ENCODE results near the gene TWF2. TPM values are rescaled to one million over a fixed set of nuclear protein-coding genes. Genes with fewer than 3 reads are reported as not detected.

Gene TWF2
- polyA plus RNA-seq, 1 donor from 2014 or later: 61.7 TPM

DNA sequence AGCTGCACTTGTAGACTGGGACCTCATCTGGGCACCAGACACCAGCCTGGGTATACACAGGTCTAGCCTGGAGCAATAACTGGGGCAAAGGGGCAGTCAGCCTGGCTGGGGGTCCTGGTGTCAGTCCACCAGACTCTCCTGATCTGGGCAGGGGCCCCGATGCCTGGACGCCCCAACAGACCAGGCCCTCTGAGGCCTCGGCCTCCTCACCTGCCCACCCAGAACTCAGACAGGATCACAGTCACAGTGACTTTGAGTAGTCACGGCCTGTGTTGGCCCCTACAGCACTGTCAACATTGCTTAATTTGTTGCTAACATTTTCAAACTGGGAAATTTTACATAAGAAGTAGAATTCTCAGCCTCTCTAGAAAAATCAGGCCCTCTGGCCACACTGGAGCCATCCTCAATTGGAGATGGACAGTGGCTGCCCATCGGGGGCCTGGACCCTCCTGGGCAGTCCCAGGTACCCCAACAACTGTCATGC is 5.8 kb downstream of the TWF2 start:
- no peak for TF ChIP-seq RAD21 (conservative IDR thresholded peaks at IDR 0.05)
- no peak for TF ChIP-seq SMC3 (conservative IDR thresholded peaks at IDR 0.05; ENCODE audit: poor library complexity)
- TF ChIP-seq, protein P1, sequence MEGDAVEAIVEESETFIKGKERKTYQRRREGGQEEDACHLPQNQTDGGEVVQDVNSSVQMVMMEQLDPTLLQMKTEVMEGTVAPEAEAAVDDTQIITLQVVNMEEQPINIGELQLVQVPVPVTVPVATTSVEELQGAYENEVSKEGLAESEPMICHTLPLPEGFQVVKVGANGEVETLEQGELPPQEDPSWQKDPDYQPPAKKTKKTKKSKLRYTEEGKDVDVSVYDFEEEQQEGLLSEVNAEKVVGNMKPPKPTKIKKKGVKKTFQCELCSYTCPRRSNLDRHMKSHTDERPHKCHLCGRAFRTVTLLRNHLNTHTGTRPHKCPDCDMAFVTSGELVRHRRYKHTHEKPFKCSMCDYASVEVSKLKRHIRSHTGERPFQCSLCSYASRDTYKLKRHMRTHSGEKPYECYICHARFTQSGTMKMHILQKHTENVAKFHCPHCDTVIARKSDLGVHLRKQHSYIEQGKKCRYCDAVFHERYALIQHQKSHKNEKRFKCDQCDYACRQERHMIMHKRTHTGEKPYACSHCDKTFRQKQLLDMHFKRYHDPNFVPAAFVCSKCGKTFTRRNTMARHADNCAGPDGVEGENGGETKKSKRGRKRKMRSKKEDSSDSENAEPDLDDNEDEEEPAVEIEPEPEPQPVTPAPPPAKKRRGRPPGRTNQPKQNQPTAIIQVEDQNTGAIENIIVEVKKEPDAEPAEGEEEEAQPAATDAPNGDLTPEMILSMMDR (IDR thresholded peaks at IDR 0.05; ENCODE audit: poor library complexity, severe bottlenecking): no peak
- TF ChIP-seq EP300 (conservative IDR thresholded peaks at IDR 0.05; ENCODE audit: poor library complexity, severe bottlenecking): no peak
- no peak for TF ChIP-seq POLR2AphosphoS5 (IDR thresholded peaks at IDR 0.05)
- TF ChIP-seq, protein P2, sequence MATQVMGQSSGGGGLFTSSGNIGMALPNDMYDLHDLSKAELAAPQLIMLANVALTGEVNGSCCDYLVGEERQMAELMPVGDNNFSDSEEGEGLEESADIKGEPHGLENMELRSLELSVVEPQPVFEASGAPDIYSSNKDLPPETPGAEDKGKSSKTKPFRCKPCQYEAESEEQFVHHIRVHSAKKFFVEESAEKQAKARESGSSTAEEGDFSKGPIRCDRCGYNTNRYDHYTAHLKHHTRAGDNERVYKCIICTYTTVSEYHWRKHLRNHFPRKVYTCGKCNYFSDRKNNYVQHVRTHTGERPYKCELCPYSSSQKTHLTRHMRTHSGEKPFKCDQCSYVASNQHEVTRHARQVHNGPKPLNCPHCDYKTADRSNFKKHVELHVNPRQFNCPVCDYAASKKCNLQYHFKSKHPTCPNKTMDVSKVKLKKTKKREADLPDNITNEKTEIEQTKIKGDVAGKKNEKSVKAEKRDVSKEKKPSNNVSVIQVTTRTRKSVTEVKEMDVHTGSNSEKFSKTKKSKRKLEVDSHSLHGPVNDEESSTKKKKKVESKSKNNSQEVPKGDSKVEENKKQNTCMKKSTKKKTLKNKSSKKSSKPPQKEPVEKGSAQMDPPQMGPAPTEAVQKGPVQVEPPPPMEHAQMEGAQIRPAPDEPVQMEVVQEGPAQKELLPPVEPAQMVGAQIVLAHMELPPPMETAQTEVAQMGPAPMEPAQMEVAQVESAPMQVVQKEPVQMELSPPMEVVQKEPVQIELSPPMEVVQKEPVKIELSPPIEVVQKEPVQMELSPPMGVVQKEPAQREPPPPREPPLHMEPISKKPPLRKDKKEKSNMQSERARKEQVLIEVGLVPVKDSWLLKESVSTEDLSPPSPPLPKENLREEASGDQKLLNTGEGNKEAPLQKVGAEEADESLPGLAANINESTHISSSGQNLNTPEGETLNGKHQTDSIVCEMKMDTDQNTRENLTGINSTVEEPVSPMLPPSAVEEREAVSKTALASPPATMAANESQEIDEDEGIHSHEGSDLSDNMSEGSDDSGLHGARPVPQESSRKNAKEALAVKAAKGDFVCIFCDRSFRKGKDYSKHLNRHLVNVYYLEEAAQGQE (IDR thresholded peaks at IDR 0.05; ENCODE audit: borderline replicate concordance): no peak
- no peak for TF ChIP-seq EZH2 (IDR thresholded peaks at IDR 0.05; ENCODE audit: borderline replicate concordance, insufficient read depth, low read length, poor library complexity, severe bottlenecking)
- no peak for TF ChIP-seq MXI1 (conservative IDR thresholded peaks at IDR 0.05; ENCODE audit: poor library complexity, severe bottlenecking)
- TF ChIP-seq TAF1 (IDR thresholded peaks at IDR 0.05; ENCODE audit: low read depth): no peak
- no peaks in the 10 kb centered on the region for H4K20me1 ChIP-seq (ENCODE audit: insufficient read depth)
- no peak overlapping the region for H3K9ac ChIP-seq (ENCODE audit: low read length)

DNA sequence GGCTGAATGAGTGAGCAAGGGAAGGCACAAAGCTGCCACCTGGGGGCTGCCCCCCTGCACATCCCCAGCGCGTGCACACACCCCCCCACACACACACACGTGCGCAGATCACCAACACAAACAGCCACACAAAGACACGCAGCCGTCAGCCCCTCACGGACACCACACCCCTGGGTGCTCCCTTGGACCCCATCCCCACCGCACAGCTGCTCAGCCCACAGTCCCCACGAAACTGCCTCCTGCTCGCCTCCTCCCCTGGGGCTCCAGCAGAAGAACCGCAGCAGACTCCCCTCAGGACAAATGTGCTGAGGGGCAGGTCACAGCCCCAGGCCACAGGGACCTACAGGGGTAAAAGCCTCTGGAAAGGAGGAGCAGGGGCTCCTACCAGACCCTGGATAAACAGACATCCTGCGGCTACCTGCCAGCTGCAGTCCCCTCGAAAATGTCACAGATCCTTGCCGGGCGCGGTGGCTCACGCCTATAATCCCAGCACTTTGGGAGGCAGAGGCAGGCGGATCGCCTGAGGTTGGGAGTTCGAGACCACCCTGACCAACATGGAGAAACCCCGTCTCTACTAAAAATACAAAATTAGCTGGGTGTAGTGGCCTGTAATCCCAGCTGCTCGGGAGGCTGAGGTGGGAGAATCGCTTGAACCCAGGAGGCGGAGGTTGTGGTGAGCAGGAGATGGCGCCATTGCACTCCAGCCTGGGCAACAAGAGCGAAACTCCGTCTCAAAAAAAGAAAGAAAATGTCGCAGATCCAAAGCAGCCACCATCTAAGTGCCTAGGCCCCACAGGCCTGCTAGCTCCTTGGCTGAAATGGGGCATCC is 6.5 kb downstream of the TWF2 start:
- Histone ChIP-seq H3K36me3 (ENCODE audit: insufficient read depth, low read length) (peaks cover 8% of the 10 kb centered on the region), H3K9me2 (ENCODE audit: insufficient read depth, low read length) (no peaks in the 10 kb centered on the region), H3K9me3 (ENCODE audit: low read length) (no peaks in the 10 kb centered on the region), H3K4me3 (ENCODE audit: low read length) (no peak overlapping the region), H3K27me3 (ENCODE audit: insufficient read depth, low read depth, low read length) (no peaks in the 10 kb centered on the region), H3K9ac (ENCODE audit: low read length) (no peak overlapping the region), H3K4me2 (ENCODE audit: low read length) (no peak overlapping the region), H3K79me2 (replicated peaks; ENCODE audit: insufficient read depth, low read length) (peaks cover 6% of the 10 kb centered on the region), H3K27ac (ENCODE audit: low read length) (no peak overlapping the region), H4K20me1 (ENCODE audit: insufficient read depth) (no peaks in the 10 kb centered on the region), H2AFZ (ENCODE audit: low read depth, low read length) (no peak overlapping the region), H3F3A (ENCODE audit: insufficient read depth, low read length, poor library complexity, severe bottlenecking) (no peaks in the 10 kb centered on the region)
- TF ChIP-seq EZH2 (IDR thresholded peaks at IDR 0.05; ENCODE audit: borderline replicate concordance, insufficient read depth, low read length, poor library complexity, severe bottlenecking) (no peak), SMC3 (conservative IDR thresholded peaks at IDR 0.05; ENCODE audit: poor library complexity) (peak; percentile 23), RAD21 (conservative IDR thresholded peaks at IDR 0.05) (peak; percentile 22)
- TF ChIP-seq, protein P2 (IDR thresholded peaks at IDR 0.05; ENCODE audit: borderline replicate concordance): no peak
- TF ChIP-seq, protein P1 (IDR thresholded peaks at IDR 0.05; ENCODE audit: poor library complexity, severe bottlenecking): peak; percentile 39

More for the DNA sequence above, 5.8 kb downstream of the TWF2 start:
- Histone ChIP-seq H3K27ac (ENCODE audit: low read length) (no peak overlapping the region), H3K9me3 (ENCODE audit: low read length) (no peaks in the 10 kb centered on the region), H3K4me2 (ENCODE audit: low read length) (no peak overlapping the region), H3K4me3 (ENCODE audit: low read length) (no peak overlapping the region), H2AFZ (ENCODE audit: low read depth, low read length) (no peak overlapping the region), H3K79me2 (replicated peaks; ENCODE audit: insufficient read depth, low read length) (peaks cover 9% of the 10 kb centered on the region), H3F3A (ENCODE audit: insufficient read depth, low read length, poor library complexity, severe bottlenecking) (no peaks in the 10 kb centered on the region), H3K27me3 (ENCODE audit: insufficient read depth, low read depth, low read length) (no peaks in the 10 kb centered on the region), H3K9me2 (ENCODE audit: insufficient read depth, low read length) (no peaks in the 10 kb centered on the region), H3K36me3 (ENCODE audit: insufficient read depth, low read length) (peaks cover 8% of the 10 kb centered on the region)

All from neural cell (in vitro differentiated cells).